ENCODE results near the gene RGS2. TPM values are rescaled to one million over a fixed set of nuclear protein-coding genes. Genes with fewer than 3 reads are reported as not detected.

The RGS2 gene
- total RNA-seq, 2 donors from 2014 or later, result 14.5 to 32.7 TPM

DNA sequence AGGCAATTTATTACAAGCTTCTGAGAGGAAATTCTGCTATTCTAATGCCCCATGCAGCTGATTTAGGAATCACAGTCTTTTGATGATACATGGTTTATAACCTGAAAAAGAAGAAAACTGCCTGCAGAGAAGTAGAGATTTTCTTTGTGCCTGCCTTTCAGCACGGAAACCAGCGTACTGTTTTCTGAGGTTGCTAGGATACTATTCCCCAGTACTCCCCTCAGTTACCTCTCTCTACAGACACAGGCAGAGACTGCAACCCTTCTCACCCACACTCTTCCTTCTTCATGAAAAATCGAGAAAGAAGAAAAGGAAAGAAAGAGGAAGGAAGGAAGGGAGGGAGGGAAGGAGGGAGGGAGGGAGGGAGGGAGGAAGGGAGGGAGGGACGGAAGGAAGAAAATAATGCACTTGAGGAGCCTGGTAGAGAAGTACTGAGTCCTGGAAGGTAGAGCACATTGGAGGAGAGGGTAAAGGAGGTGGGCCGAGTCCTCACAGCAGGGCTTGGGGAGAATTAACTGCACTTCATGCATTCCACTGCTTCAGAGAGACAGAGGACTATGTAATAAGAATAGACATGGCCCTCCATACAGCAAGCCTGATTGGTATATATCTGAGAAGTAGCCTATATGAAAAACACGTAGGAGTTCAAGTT, 21.9 kb downstream of the RGS2 start:
- H3K27ac ChIP-seq, result no peak overlapping the region
- 57 to 66% methylated on average over 6 of the region's 6 CpGs for whole genome bisulfite sequencing, 2 donors
- H3K4me3 ChIP-seq, result no peak overlapping the region
- H3K4me1 ChIP-seq, result peaks cover 8% of the 10 kb centered on the region
- ATAC-seq (no peak), DNase-seq (no peak)
- no peaks in the 10 kb centered on the region for H3K27me3 ChIP-seq
- TF ChIP-seq POLR2A (IDR thresholded peaks at IDR 0.05) (no peak), CTCF (IDR thresholded peaks at IDR 0.05) (no peak)
- intact Hi-C loops (cut with DNase I), result no loop called here
- H3K36me3 ChIP-seq (replicated peaks in 1 of 2; ENCODE audit: insufficient read depth in 1 of 2, low read depth in 2 of 2), result no peaks in the 10 kb centered on the region
- H3K9me3 ChIP-seq, result no peaks in the 10 kb centered on the region

- DNase-seq (no peak), ATAC-seq (no peak)
- intact Hi-C loops (cut with DNase I), result no loop called here
- 77 to 81% methylated on average over 5 of the region's 5 CpGs for WGBS, 2 donors
- no peaks in the 10 kb centered on the region for H3K27me3 ChIP-seq
- H3K27ac ChIP-seq, result no peak overlapping the region
- H3K36me3 ChIP-seq (replicated peaks in 1 of 2; ENCODE audit: insufficient read depth in 1 of 2, low read depth in 2 of 2), result no peaks in the 10 kb centered on the region
- no peaks in the 10 kb centered on the region for H3K9me3 ChIP-seq
- H3K4me1 ChIP-seq, result peaks cover 8% of the 10 kb centered on the region
- no peak overlapping the region for H3K4me3 ChIP-seq
- TF ChIP-seq POLR2A (IDR thresholded peaks at IDR 0.05) (no peak), CTCF (IDR thresholded peaks at IDR 0.05) (no peak)
Observed at GRCh38 chr1:192831706-192832355, 23.0 kb downstream of the RGS2 start.

GRCh38 chr1:192832492-192832891, 23.7 kb downstream of the RGS2 start:
- Histone ChIP-seq H3K9me3 (no peaks in the 10 kb centered on the region), H3K36me3 (replicated peaks in 1 of 2; ENCODE audit: insufficient read depth in 1 of 2, low read depth in 2 of 2) (no peaks in the 10 kb centered on the region), H3K4me3 (no peak overlapping the region), H3K27ac (no peak overlapping the region), H3K27me3 (no peaks in the 10 kb centered on the region), H3K4me1 (peaks cover 8% of the 10 kb centered on the region)
- ATAC-seq, result no peak
- no peak for TF ChIP-seq POLR2A (IDR thresholded peaks at IDR 0.05)
- no peak for TF ChIP-seq CTCF (IDR thresholded peaks at IDR 0.05)
- DNase-seq, result no peak
- intact Hi-C loops (cut with DNase I), result no loop called here

- Histone ChIP-seq H3K36me3 (replicated peaks in 1 of 2; ENCODE audit: insufficient read depth in 1 of 2, low read depth in 2 of 2) (no peaks in the 10 kb centered on the region), H3K27ac (no peak overlapping the region)
Observed at GRCh38 chr1:192835116-192835515, 26.3 kb downstream of the RGS2 start.

More at GRCh38 chr1:192835116-192835515, 26.3 kb downstream of the RGS2 start:
- intact Hi-C loops (cut with DNase I), result no loop called here
- H3K4me3 ChIP-seq, result no peak overlapping the region
- no peak for TF ChIP-seq POLR2A (IDR thresholded peaks at IDR 0.05)
- no peak for TF ChIP-seq CTCF (IDR thresholded peaks at IDR 0.05)
- no peaks in the 10 kb centered on the region for H3K27me3 ChIP-seq
- ATAC-seq (no peak), DNase-seq (no peak)
- whole genome bisulfite sequencing, 2 donors, result 60 to 64% methylated on average over 3 of the region's 3 CpGs
- H3K4me1 ChIP-seq, result peaks cover 8% of the 10 kb centered on the region
- H3K9me3 ChIP-seq, result no peaks in the 10 kb centered on the region
